Putamen (tissue), 1 donor: ENCODE measurements around the gene SNX19.
"Not testable (repeated sequence)": the region's sequence is repeated elsewhere in the genome, so short reads cannot be mapped to it uniquely, and the experiment has no call there.

Experiments
- DNase-seq: peaks from one replicate; pipeline ENCODE4 v3.0.0-alpha.2; 2016; ENCODE audit warnings: low spot score

Gene SNX19

GRCh38 chr11:130873761-130874160, 42.5 kb downstream of the SNX19 start:
- DNase-seq: no peak

- no peak for DNase-seq
Measured at GRCh38 chr11:130872981-130873380, 43.3 kb downstream of the SNX19 start.

DNA sequence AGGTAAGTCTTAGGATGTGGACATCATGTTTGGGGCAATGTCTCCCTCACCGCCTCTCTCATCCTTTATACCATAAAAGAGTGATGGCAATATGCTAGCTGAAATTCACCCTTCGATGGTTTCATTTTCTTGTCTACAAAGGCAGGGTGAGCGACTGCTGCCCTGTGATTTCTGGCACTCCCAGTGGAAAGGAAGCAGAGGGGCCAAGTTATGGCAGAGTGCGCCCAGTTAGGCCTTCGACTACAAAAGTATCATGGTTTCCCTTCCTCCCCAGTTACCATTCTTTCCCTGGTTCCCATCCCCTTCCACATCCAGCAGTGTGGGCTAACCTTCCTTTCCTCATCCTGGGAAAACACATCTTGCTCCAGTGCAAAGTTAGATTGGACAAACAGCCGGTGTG, 43.8 kb downstream of the SNX19 start:
- no peak for DNase-seq

- no peak for DNase-seq
Measured at GRCh38 chr11:130872102-130872501, 44.2 kb downstream of the SNX19 start.

- no peak for DNase-seq
Measured at GRCh38 chr11:130871616-130872015, 44.7 kb downstream of the SNX19 start.

DNA sequence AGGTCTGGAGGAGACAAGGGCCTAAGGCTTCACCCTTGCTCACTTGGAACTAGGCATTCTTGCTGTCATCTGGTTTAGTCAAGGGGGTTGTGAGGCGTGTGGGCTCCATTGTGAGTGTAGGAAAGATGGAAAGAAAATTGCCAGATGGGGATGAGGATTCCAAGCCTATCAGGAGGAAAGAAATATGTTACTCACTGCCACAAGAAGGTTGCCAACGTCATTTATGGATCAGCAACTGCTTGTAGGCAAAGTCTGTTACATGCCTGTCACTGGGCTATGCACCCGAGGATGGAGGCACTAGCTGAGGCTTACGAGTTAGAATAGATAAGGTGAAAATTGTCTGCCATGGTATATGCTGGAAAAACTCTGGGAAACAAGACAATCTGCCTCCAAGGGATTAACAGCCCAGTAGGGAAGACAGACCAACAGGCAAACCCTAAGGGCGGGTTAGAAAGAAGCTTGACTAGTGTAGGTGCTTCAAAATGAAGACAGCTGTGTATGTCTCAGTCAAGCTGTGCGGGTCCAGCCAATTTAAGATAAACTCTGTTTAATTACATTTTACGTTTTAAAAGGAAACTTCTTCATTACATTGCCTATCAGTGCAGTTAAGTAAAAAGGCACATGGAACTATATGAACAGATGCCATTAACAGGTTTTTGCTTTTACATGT, 47.4 kb downstream of the SNX19 start:
- no peak for DNase-seq

DNA sequence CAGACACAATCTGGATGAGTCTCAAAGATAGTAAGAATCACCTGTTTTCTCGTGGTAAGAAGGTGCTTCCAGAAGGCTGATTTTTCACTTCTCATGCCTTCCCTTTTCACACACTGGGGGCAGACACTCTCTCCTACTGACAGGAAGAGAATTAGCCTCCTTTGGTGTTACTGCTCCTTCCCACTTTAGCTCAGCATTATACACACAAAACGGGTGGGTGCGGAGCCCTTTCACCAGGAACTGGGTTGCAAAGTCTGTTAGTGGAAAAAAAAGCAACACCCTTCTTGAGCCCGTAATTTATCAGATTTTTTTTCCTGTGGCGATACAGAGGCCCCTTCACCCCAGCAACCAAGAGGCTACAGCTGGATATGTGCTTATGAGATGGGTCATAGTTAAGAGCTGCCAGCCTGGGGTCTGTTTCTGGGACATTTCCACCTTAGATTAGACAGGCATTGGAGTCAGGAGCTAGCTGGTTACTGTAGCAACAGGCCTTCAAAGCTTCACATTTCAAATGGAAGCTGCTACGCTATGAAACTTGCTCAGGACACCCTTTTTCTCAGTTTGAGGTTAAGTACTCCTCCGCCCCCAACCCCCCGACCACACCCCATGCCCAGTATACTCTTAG, 48.1 kb downstream of the SNX19 start:
- peak; percentile 52 for DNase-seq

DNA sequence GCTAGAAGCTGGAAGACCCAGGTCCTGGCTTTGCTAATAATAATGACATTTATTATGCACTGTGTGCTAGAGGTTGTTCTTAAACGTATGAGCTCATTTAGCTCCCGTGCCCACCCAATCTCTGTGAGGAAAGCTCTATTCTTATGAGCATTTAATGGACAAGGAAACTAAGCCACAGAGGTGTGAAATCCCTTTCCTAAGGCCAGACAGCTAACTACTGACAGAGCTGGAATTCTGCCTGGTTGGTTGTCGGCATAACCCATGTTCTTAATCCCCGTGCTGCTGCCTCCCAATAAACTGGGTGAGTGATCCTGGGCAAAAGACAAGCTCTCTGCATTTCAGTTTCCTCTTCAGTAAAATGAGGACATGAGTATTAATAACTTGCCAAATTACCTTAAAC, 49.4 kb downstream of the SNX19 start:
- DNase-seq: no peak

DNA sequence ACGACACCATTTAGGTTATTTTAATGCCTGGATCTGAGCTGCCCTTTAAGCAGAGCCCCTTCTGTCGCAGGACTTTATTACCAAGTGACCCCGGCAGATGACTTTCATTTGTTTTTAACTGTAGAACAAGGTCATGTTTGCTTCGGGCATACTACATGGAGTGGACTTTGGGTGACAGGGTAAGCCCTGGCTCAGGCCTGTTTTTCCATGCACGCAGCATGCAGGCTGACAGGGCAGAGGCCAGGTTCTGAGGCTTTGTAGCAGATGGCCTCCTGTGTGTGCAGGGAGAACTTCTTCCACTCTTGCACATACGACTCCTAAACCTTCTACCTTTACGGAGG, 50.5 kb downstream of the SNX19 start:
- DNase-seq: no peak

DNA sequence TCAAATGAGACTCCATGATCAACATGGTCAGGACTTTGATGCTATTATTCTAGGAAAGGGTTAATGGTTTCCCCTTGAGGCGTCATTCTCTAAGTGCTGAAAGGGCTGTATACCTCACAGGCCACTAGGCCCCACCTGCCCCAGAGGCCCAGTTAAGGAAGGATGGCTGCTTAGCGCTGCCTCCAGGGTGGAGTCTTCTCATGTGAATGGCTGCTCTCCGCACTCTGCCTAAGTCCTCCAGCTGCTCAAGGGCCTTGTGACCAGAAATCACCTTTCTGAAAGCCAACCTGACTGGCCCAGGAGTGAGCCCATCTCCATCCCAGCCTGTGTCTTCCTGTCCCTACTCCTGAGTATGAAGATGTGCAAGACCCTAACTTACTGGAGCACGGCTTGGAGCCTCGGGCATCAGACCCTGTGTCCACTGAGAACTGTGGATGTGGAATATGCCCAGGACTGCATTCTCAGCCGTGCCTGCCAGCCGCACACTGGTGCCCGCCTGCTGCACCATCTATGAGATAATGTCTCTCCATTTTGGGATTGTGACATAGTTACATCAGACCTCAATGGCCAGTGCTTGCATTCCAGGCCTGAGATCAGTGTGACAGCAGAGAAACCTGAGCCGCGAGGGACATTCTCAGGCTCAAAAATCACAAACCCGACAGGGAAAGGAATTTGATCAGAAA, 51.0 kb downstream of the SNX19 start:
- no peak for DNase-seq

GRCh38 chr11:130861902-130862860, 54.1 kb downstream of the SNX19 start:
- DNase-seq: peak; percentile 90

DNA sequence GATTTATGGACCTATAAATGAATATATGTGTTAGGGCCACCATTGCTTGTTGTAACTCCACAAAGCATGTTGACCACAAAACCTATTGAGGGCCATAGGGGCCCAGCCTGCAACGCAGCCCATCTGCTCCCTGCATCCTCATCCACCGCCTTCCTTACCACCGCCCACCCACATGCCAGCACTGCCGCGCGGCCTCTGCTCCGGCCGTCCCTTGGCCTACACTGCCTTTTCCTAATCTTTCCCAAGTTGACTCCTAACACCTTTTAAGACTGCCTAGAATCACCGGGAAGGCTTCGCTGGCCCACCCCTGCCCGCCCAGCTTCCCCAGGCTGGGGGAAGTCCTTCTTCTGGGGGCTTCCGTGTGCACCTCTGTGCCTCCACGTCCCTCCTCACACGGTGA, 55.0 kb downstream of the SNX19 start:
- DNase-seq: no peak

DNA sequence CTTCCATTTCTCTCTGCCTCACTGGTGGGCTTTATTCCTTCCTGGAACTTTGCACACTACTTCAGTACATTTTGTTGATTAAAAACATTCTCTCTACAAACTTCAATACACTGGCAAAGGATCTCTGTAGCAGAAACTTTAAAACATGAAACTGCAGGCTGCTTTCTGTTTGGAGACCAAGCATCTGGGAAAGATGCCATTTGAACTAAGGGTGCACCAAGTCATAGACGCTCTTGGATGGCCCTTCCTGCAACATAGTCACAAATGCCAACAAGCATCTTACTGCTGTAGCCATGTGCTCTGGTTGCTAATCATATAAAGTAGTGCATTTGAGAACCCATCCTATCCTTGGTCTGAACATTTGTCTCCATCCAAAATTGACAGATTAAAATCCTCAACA, 56.4 kb downstream of the SNX19 start:
- DNase-seq: no peak

DNA sequence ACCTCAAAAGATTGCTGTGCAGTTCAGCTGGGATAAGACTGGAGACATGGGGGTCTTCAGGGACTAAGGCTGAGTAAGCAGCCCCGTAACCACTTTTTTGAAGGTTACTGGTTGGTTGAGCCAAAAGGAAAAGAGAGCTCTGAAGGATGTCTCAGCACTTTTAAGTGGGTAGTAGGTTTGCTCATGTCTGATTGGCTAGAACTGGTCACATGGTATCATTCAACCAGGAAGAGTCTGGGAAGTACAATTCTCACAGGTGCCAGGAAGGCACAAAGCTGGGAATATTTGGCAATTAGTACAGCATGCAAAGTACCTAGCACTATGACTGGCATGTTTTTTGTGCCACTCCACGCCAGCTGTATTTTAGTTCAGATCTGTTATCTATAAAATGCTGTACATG, 58.1 kb downstream of the SNX19 start:
- DNase-seq: no peak

DNA sequence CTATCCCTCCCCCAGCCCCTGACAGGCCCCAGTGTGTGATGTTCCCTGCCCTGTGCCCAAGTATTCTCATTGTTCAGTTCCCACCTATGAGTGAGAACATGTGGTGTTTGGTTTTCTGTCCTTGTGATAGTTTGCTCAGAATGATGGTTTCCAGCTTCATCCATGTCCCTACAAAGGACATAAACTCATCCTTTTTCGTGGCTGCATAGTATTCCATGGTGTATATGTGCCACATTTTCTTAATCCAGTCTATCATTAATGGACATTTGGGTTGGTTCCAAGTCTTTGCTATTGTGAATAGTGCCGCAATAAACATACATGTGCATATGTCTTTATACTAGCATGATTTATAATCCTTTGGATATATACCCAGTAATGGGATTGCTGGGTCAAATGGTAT, 60.6 kb downstream of the SNX19 start:
- DNase-seq: not testable (repeated sequence)

DNA sequence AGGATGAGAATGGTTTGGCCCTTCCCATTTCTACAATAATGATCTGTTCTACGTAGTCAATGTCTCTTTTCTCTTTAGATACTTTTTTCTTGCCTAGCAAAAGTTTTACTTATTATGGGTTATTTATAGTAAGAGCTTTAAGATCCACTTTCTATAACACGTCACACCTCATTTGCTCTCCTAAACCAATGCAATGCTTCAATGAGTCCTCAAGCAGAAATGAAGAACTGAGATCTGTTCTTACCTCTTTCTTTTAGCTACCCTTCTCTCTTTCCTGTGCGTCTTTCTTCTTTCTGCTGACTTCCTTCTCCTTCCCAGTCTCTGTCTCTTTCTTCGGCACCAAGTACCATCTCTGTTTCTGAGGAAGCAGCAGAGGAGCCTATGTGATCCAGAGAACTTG, 61.8 kb downstream of the SNX19 start:
- no peak for DNase-seq

DNA sequence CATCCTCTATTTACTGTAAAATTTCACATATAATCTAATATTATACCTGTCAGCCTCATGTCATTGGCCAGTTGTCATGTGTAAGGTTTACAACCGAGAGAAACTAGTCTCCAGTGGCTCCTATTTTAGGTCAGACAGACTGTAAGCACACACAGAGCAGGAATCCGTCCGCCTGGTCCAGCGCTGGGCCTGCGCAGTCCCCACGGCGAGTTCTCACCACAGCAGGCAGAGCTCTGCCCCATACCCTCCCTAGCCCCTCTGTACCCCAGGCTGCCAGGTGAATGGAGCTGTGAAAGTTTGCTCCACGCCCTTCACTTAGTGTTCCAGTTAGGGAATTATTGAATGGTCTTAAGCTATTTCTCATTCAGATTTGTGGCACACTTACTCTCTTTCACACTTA, 63.7 kb downstream of the SNX19 start:
- no peak for DNase-seq

DNA sequence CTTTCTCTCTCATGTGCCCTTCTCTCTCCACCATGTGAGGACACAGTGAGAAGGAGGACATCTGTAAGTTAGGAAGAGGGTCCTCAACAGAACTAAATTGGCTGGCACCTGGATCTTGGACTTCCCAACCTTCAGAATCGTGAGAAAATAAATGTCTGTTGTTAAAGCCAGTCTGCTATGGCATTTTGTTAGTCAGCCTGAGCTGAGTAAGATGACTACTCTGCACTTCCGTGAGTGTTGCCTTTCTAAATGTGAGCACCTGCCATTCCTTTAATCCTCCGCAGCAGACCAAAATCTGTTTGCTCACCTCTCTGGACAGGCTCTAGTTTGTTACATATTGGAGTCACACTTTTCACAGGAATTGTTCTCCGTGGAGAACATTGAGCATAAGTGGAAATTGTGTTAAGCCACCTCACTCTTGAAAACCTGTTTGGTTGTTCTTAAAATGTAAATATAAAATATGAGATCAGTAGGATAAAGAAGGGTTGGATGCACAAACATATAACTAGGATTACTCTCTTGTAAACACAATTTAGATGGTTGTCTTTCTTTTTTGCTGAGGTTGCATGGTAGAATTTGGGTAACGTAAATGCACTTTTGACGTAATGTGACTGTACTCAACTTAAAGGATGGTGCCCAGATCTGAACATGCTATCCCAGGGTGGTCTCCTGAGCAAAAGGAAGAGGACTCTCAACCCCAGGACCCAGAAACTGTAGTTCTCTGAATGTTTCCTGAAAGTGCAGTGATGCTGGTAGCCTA, 65.9 kb downstream of the SNX19 start:
- no peak for DNase-seq

GRCh38 chr11:130849215-130849568, 67.1 kb downstream of the SNX19 start:
- DNase-seq: peak; percentile 50

- DNase-seq: no peak
Measured at GRCh38 chr11:130848361-130849214, 67.7 kb downstream of the SNX19 start.

DNA sequence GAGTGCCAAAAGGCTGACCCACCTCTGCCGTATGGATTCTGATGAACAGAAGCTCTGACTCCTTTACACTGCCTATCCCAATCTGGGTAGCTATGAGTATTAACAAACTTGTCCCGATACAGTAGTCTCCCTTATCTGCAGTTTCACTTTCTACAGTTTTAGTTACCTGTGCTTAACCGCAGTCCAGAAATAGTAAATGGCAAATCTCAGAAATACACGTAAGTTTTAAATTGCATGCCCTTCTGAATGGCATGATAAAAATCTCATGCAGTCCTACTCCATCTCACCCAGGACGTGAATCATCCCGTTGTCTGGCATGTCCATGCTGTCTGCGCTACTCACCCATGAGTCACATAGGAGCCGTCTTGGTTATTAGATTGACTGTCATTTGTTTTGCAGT, 68.8 kb downstream of the SNX19 start:
- no peak for DNase-seq
